H9 (cell line): Measurements from ENCODE around the gene NMRAL1. TPM values are rescaled to one million over a fixed set of nuclear protein-coding genes. Genes with fewer than 3 reads are reported as not detected.

Source experiments
- DNase-seq: peaks from one replicate; pipeline ENCODE4 v3.0.0-alpha.2; 2017
- H2AFZ ChIP-seq: one replicate; pipeline ENCODE4 v1.6.1; 2013; ENCODE audit warnings: mild to moderate bottlenecking, low read length, control low read depth, moderate library complexity
- H2AK5ac ChIP-seq: 2 replicates; pipeline ENCODE4 v1.6.1; 2013; ENCODE audit warnings: low read length, control low read depth, mixed read lengths; ENCODE audit not compliant: insufficient read length
- H2BK120ac ChIP-seq: one replicate; pipeline ENCODE4 v1.6.1; 2013; ENCODE audit warnings: low read depth, mild to moderate bottlenecking, low read length, control low read depth, inconsistent platforms; ENCODE audit not compliant: poor library complexity, severe bottlenecking
- H2BK12ac ChIP-seq: 2 replicates; pipeline ENCODE4 v1.6.1; 2013; ENCODE audit warnings: low read length, control low read depth, mixed read lengths, low read depth; ENCODE audit not compliant: insufficient read length
- H2BK15ac ChIP-seq: 2 replicates; pipeline ENCODE4 v1.6.1; 2013; ENCODE audit warnings: low read depth, low read length, control low read depth
- H2BK20ac ChIP-seq: one replicate; pipeline ENCODE4 v1.6.1; 2013; ENCODE audit warnings: low read depth, mild to moderate bottlenecking, low read length, control low read depth, inconsistent platforms; ENCODE audit not compliant: poor library complexity, severe bottlenecking
- H2BK5ac ChIP-seq: 2 replicates; pipeline ENCODE4 v1.6.1; 2013; ENCODE audit warnings: low read length, control low read depth, mixed read lengths; ENCODE audit not compliant: insufficient read length
- H3K14ac ChIP-seq: 2 replicates; pipeline ENCODE4 v1.6.1; 2013; ENCODE audit warnings: low read length, control low read depth; ENCODE audit not compliant: insufficient read depth
- H3K18ac ChIP-seq: 2 replicates; pipeline ENCODE4 v1.6.1; 2013; ENCODE audit warnings: low read depth, mild to moderate bottlenecking, mixed read lengths, low read length, control low read depth; ENCODE audit not compliant: insufficient read length
- H3K23ac ChIP-seq: 2 replicates; pipeline ENCODE4 v1.6.1; 2013; ENCODE audit warnings: low read length, control low read depth, mixed read lengths, low read depth; ENCODE audit not compliant: insufficient read length
- H3K23me2 ChIP-seq: 2 replicates; pipeline ENCODE4 v1.6.1; 2013; ENCODE audit warnings: low read depth, mild to moderate bottlenecking, mixed read lengths, low read length, control low read depth; ENCODE audit not compliant: insufficient read length, poor library complexity, severe bottlenecking
- H3K27ac ChIP-seq: 2 replicates; pipeline ENCODE4 v1.5.1; 2013; ENCODE audit warnings: low read length, control low read depth, mixed read lengths, low read depth; ENCODE audit not compliant: insufficient read length
- H3K27me3 ChIP-seq: 2 replicates; pipeline ENCODE4 v1.6.1; 2013; ENCODE audit warnings: low read length, control low read depth, inconsistent platforms; ENCODE audit not compliant: insufficient read depth
- H3K4ac ChIP-seq: 2 replicates; pipeline ENCODE4 v1.6.1; 2013; ENCODE audit warnings: low read depth, mild to moderate bottlenecking, control low read depth, inconsistent platforms, low read length, moderate library complexity
- H3K4me1 ChIP-seq: 2 replicates; pipeline ENCODE4 v1.6.1; 2013; ENCODE audit warnings: low read length, control low read depth, inconsistent platforms; ENCODE audit not compliant: insufficient read depth
- H3K4me2 ChIP-seq: 2 replicates; pipeline ENCODE4 v1.6.1; 2013; ENCODE audit warnings: low read length, control low read depth, mixed read lengths; ENCODE audit not compliant: insufficient read length, insufficient read depth
- H3K56ac ChIP-seq: 2 replicates; pipeline ENCODE4 v1.6.1; 2013; ENCODE audit warnings: low read depth, mild to moderate bottlenecking, mixed read lengths, low read length, control low read depth; ENCODE audit not compliant: insufficient read length
- H3K79me1 ChIP-seq: 2 replicates; pipeline ENCODE4 v1.6.1; 2013; ENCODE audit warnings: low read depth, mild to moderate bottlenecking, moderate library complexity, low read length, control low read depth, inconsistent platforms; ENCODE audit not compliant: insufficient read depth, poor library complexity, severe bottlenecking
- H3K79me2 ChIP-seq: 2 replicates; pipeline ENCODE4 v1.6.1; 2013; ENCODE audit warnings: low read length, control low read depth, inconsistent platforms; ENCODE audit not compliant: insufficient read depth
- H3K9ac ChIP-seq: 2 replicates; pipeline ENCODE4 v1.6.1; 2013; ENCODE audit warnings: low read length, control low read depth, mixed read lengths; ENCODE audit not compliant: insufficient read length; ENCODE audit errors: extremely low read depth
- H3K9me3 ChIP-seq: one replicate; pipeline ENCODE4 v1.6.1; 2013; ENCODE audit warnings: low read depth, low read length, inconsistent platforms; ENCODE audit not compliant: control insufficient read depth
- H3T11ph ChIP-seq: one replicate; pipeline ENCODE4 v1.6.1; 2013; ENCODE audit warnings: mild to moderate bottlenecking, low read length, control low read depth, inconsistent platforms
- H4K20me1 ChIP-seq: one replicate; pipeline ENCODE4 v1.6.1; 2013; ENCODE audit not compliant: control insufficient read depth, insufficient read length, insufficient read depth
- H4K5ac ChIP-seq: 2 replicates; pipeline ENCODE4 v1.6.1; 2013; ENCODE audit warnings: low read depth, mild to moderate bottlenecking, mixed read lengths, low read length, control low read depth; ENCODE audit not compliant: insufficient read length
- H4K8ac ChIP-seq: replicated peaks from 2 replicates; pipeline ENCODE4 v1.6.1; 2013; ENCODE audit warnings: low read length, control low read depth, mixed read lengths, low read depth; ENCODE audit not compliant: insufficient read length
- H4K91ac ChIP-seq: 2 replicates; pipeline ENCODE4 v1.6.1; 2013; ENCODE audit warnings: low read depth, mild to moderate bottlenecking, moderate library complexity, mixed read lengths, low read length, control low read depth; ENCODE audit not compliant: insufficient read length
- H3K27ac Mint-ChIP-seq, 3 experiments: 2 replicates in 2 of 3; 3 replicates in 1 of 3; pipeline ENCODE4 v1.8.0; 2020 to 2021; ENCODE audit warnings: mixed read lengths in 3 of 3, mild to moderate bottlenecking in 1 of 3, moderate library complexity in 1 of 3
- H3K27me3 Mint-ChIP-seq: 2 replicates; pipeline ENCODE4 v1.8.0; 2021; ENCODE audit warnings: low read depth, mild to moderate bottlenecking, moderate library complexity, mixed read lengths
- H3K36me3 Mint-ChIP-seq, 3 experiments: 2 replicates in 2 of 3; 3 replicates in 1 of 3; pipeline ENCODE4 v1.8.0; 2020 to 2021; ENCODE audit warnings: low read depth in 3 of 3, mixed read lengths in 3 of 3; ENCODE audit not compliant: insufficient read depth in 1 of 3
- H3K4me1 Mint-ChIP-seq, 2 experiments: 2 replicates each; pipeline ENCODE4 v1.8.0; 2020; ENCODE audit warnings: mixed read lengths in 2 of 2
- H3K4me3 Mint-ChIP-seq, 2 experiments: 2 replicates in 1 of 2; 3 replicates in 1 of 2; pipeline ENCODE4 v1.8.0; 2020 to 2021; ENCODE audit warnings: mild to moderate bottlenecking in 2 of 2, mixed read lengths in 2 of 2, moderate library complexity in 1 of 2
- H3K9me3 Mint-ChIP-seq, 2 experiments: 2 replicates in 1 of 2; 3 replicates in 1 of 2; pipeline ENCODE4 v1.8.0; 2020; ENCODE audit warnings: mild to moderate bottlenecking in 2 of 2, mixed read lengths in 2 of 2, moderate library complexity in 1 of 2
- WGBS: extraction: QIAGEN DNeasy Blood & Tissue Kit; methylation state at CpG from one replicate; pipeline ENCODE4 v1.1.7; 2013; ENCODE audit warnings: missing lambda C conversion rate, low lambda C conversion rate, mixed read lengths; ENCODE audit not compliant: insufficient read length; ENCODE audit errors: extremely low coverage; 5-methylcytosine and 5-hydroxymethylcytosine counted together
- total RNA-seq: library from RNA; stranded (reverse); gene quantifications from 2 replicates; pipeline ENCODE4 v1.2.1, GENCODE V29; 2021
- TF ChIP-seq, protein P1 (sequence below): fragments of 200-600 bp; sonication (generic); conservative IDR thresholded peaks from 3 replicates; pipeline ENCODE4 v1.8.0; 2021; ENCODE audit warnings: antibody characterized with exemption, mild to moderate bottlenecking

NMRAL1 gene
- total RNA-seq, 1 experiment from 2014 or later = 78.9 TPM

DNA sequence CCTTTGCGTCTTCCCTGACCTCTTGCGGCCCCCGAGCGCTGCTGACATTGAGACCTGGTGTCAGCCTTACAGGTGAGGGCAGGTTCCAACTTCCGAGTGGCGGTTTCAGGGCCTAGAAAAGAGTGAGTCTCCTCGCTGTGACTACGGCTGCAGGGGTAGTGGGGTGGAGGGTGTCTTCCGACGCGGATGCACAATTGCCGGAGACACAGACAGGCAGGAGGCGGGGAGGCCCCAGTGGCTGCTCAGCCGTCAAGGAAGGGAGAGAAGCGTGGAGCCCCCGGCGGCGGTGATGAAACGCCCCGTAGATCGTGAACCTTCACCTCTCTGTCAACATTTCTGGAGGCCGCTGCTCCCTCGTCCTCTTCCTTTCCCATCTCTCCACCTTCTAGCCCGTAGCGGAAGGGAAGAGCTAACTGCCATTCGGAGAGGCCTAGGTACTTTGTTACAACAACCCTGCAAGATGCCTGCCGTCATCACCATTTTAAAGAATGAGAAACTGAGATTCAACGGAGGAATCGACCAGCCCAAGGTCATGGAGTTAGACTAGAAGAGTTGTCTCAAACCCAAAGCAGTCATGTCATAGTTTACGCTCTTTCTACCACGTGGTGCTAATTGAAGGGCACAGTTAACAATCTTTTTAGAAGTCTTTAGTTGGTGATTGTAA lies 48.3 kb downstream of the NMRAL1 start:
- H3K4me2 ChIP-seq = peak overlapping the region; percentile 99
- H3K18ac ChIP-seq = no peak overlapping the region
- H3K23me2 ChIP-seq = peaks cover 7% of the 10 kb centered on the region
- no peak overlapping the region for H2BK120ac ChIP-seq
- peak overlapping the region; percentile 94 to 98 (median 96) for H3K27ac Mint-ChIP-seq
- H3K27ac ChIP-seq = no peak overlapping the region
- H2BK5ac ChIP-seq = no peak overlapping the region
- peaks cover 14 to 22% (median 16%) of the 10 kb centered on the region in 3 experiments; a peak in 6 of 7 replicates for H3K36me3 Mint-ChIP-seq
- no peak overlapping the region for H3T11ph ChIP-seq
- H3K27me3 ChIP-seq = no peaks in the 10 kb centered on the region
- H3K4me3 Mint-ChIP-seq = peak overlapping the region; percentile 99
- no peak overlapping the region for H2AK5ac ChIP-seq
- no peak overlapping the region for H2BK20ac ChIP-seq
- H3K79me1 ChIP-seq = no peaks in the 10 kb centered on the region
- H2AFZ ChIP-seq = no peak overlapping the region
- no peak overlapping the region for H4K5ac ChIP-seq
- no peaks in the 10 kb centered on the region for H3K9me3 ChIP-seq
- H4K8ac ChIP-seq = no peak overlapping the region
- TF ChIP-seq, protein P1, sequence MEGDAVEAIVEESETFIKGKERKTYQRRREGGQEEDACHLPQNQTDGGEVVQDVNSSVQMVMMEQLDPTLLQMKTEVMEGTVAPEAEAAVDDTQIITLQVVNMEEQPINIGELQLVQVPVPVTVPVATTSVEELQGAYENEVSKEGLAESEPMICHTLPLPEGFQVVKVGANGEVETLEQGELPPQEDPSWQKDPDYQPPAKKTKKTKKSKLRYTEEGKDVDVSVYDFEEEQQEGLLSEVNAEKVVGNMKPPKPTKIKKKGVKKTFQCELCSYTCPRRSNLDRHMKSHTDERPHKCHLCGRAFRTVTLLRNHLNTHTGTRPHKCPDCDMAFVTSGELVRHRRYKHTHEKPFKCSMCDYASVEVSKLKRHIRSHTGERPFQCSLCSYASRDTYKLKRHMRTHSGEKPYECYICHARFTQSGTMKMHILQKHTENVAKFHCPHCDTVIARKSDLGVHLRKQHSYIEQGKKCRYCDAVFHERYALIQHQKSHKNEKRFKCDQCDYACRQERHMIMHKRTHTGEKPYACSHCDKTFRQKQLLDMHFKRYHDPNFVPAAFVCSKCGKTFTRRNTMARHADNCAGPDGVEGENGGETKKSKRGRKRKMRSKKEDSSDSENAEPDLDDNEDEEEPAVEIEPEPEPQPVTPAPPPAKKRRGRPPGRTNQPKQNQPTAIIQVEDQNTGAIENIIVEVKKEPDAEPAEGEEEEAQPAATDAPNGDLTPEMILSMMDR = no peak
- H3K14ac ChIP-seq = peak overlapping the region; percentile 6; the same call in 1 of the 2 replicates
- H3K4me1 Mint-ChIP-seq = peaks cover 15 to 21% of the 10 kb centered on the region in 2 experiments
- WGBS = no CpG with 5 or more reads among the region's 31 CpGs
- H4K20me1 ChIP-seq = no peaks in the 10 kb centered on the region
- no peak overlapping the region for H2BK12ac ChIP-seq
- peak overlapping the region; percentile 89 for H3K9ac ChIP-seq
- no peak overlapping the region for H3K56ac ChIP-seq
- no peak for DNase-seq
- H4K91ac ChIP-seq = no peak overlapping the region
- no peaks in the 10 kb centered on the region for H3K4me1 ChIP-seq
- no peak overlapping the region for H3K23ac ChIP-seq
- peaks cover 12% of the 10 kb centered on the region; the same call in 1 of the 2 replicates for H3K79me2 ChIP-seq
- H2BK15ac ChIP-seq = no peak overlapping the region
- no peak overlapping the region for H3K4ac ChIP-seq
- no peaks in the 10 kb centered on the region for H3K9me3 Mint-ChIP-seq
- H3K27me3 Mint-ChIP-seq = no peaks in the 10 kb centered on the region
